C4-2B (cell line): Measurements from ENCODE around the gene CALD1.

Source experiments
- H3K27ac ChIP-seq: fragments of 450-650 bp; 2 replicates; pipeline ENCODE4 v1.5.1; 2017
- ZFX ChIP-seq: fragments of 450-650 bp; IDR thresholded peaks from 2 replicates; pipeline ENCODE4 v1.6.1; 2017
- TF ChIP-seq, protein P1 (sequence below): fragments of 450-650 bp; conservative IDR thresholded peaks from 2 replicates; pipeline ENCODE4 v1.5.1; 2017; ENCODE audit warnings: mild to moderate bottlenecking

CALD1 gene

GRCh38 chr7:134818613-134819345 lies 39.3 kb downstream of the CALD1 start:
- TF ChIP-seq, protein P1, sequence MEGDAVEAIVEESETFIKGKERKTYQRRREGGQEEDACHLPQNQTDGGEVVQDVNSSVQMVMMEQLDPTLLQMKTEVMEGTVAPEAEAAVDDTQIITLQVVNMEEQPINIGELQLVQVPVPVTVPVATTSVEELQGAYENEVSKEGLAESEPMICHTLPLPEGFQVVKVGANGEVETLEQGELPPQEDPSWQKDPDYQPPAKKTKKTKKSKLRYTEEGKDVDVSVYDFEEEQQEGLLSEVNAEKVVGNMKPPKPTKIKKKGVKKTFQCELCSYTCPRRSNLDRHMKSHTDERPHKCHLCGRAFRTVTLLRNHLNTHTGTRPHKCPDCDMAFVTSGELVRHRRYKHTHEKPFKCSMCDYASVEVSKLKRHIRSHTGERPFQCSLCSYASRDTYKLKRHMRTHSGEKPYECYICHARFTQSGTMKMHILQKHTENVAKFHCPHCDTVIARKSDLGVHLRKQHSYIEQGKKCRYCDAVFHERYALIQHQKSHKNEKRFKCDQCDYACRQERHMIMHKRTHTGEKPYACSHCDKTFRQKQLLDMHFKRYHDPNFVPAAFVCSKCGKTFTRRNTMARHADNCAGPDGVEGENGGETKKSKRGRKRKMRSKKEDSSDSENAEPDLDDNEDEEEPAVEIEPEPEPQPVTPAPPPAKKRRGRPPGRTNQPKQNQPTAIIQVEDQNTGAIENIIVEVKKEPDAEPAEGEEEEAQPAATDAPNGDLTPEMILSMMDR = no peak
- no peak for TF ChIP-seq ZFX
- no peak overlapping the region for H3K27ac ChIP-seq

- TF ChIP-seq ZFX = no peak
- TF ChIP-seq, protein P1 = no peak
- no peak overlapping the region for H3K27ac ChIP-seq
Observed at GRCh38 chr7:134819401-134819800, 40.0 kb downstream of the CALD1 start.

DNA sequence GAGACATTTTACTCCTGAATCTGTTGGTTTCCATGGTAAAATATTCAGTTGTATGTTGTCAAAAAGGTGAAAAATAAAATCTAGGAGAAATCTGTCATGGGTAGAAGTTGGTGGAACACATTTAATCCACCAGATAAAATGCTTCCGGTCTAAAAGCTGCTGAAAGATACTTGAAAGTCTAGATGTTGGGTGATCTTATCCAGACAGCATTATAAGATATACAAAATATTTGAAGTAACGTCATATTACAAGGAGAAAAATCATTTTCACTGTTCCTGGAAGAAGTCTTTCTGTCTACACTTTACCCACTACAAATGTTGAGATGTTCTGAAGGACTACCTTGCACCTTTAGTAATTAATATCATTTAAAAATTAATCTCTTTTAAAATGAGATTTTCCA lies 40.9 kb downstream of the CALD1 start:
- no peak overlapping the region for H3K27ac ChIP-seq

DNA sequence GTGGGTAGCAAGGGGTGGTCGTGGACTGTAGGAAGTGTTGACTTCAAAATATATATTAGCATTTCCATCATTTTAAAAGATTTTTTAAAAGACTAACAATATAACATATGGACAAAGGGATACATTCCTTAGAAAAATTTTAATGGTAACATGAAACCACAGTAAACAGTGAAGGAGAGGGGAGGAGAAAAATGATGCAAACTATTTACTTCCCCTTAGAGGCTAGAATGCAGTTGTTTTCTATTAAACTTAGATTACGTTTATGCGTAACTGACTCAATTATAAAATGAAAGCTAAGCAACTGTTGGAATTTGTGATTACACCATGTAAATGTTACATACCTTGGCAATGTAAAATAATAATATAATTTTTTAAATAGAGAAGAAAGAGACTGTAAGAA lies 41.3 kb downstream of the CALD1 start:
- no peak overlapping the region for H3K27ac ChIP-seq
- TF ChIP-seq, protein P1 = no peak
- TF ChIP-seq ZFX = no peak

More for the DNA sequence above, 40.9 kb downstream of the CALD1 start:
- no peak for TF ChIP-seq ZFX
- TF ChIP-seq, protein P1 = no peak

- no peak overlapping the region for H3K27ac ChIP-seq
- no peak for TF ChIP-seq ZFX
- TF ChIP-seq, protein P1 = no peak
Observed at GRCh38 chr7:134823400-134823799, 44.0 kb downstream of the CALD1 start.

GRCh38 chr7:134825666-134826065 lies 46.2 kb downstream of the CALD1 start:
- TF ChIP-seq, protein P1 = no peak
- H3K27ac ChIP-seq = no peak overlapping the region

GRCh38 chr7:134826105-134826504 lies 46.7 kb downstream of the CALD1 start:
- H3K27ac ChIP-seq = no peak overlapping the region
- TF ChIP-seq, protein P1 = no peak
- TF ChIP-seq ZFX = no peak
